UCSD-AML1 (cell line): ENCODE data around the gene C2CD2L.
"Not testable (repeated sequence)": the region's sequence is repeated elsewhere in the genome, so short reads cannot be mapped to it uniquely, and the experiment has no call there.

Experiments
- DNase-seq: peaks from one replicate; lab custom pipeline; 2025; ENCODE audit not compliant: unreplicated experiment; lab: John Stamatoyannopoulos, UW

The C2CD2L gene

DNA sequence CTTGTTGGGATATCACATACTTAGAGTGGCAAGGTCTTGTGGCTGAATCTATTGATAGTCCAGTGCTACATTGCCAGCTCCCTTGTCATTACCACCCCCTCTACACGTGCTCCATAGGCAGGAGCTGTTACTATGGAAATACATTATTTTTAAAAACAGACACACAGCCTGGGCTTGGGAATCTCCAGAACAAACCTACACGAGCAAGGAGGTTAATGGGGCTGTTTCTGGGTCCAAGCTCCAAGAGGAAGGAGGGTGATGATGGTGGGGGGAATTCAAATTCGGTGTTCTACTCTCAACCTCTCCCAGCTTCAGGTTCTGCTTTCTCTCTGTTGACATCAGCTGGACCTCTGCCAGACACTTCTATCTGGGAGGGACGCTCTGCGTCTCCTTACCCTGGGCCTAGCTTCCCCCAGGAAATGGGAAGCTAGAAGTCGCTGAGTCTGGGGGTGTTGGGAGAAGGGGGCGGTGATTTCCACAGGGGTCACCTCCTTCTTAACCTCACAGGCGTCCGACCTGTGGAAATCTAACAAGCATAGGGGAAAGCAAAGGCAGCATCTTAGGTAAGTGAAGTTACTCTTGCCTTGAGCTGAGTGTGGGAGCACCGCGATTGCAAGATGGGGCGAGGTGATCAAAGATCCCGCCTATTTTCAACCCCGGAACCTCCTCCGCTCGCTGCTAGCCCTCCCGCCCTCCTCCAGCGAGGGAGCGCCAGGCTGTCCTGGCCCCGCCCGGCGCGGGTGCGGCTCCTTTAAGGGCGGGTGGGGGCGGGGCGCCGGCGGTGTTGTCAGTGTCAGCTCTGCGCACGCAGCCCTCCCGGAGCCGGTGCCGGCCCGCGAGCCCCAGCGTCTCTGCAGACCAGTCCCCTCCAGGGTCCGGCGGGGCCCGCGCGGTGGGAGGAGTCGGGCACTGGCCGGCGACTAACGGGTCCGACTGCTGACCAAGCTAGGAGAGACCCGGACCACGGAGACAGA lies at the start of gene C2CD2L:
C2CD2L (plus strand) TSS at position 781 of the 974 bp plus-strand sequence. CDS start 398 bp downstream, outside the sequence.
- peak; percentile 90 for DNase-seq

DNA sequence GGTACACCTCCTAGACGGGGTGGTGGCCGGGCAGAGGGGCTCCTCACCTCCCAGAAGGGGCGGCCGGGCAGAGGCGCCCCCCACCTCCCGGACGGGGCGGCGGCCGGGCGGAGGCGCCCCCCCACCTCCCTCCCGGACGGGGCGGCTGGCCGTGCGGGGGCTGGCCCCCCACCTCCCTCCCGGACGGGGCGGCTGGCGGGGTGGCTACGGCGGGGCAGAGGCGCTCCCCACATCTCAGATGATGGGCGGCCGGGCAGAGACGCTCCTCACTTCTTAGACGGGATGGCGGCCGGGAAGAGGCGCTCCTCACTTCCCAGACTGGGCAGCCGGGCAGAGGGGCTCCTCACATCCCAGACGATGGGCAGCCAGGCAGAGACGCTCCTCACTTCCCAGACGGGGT lies 48.0 kb upstream of the C2CD2L start:
- not testable (repeated sequence) for DNase-seq

DNA sequence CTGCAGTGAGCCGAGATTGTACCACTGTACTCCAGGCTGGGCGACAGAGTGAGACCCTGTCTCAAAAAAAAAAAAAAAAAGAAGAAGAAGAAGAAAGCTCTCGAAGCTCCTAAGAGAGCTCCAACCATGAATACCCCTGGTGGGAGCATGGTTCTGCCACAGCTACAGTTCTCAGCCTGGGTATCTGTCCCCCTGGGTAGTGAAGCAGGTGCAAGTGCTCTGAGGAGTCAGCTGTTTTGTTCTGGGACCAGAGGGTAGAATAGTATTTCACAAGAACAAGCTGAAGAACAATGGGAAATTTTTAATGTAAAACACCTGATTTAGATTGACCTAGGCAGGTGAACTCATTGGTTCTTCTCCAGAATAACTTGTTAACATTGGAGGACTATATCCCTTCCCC lies 45.9 kb upstream of the C2CD2L start:
- no peak for DNase-seq

DNA sequence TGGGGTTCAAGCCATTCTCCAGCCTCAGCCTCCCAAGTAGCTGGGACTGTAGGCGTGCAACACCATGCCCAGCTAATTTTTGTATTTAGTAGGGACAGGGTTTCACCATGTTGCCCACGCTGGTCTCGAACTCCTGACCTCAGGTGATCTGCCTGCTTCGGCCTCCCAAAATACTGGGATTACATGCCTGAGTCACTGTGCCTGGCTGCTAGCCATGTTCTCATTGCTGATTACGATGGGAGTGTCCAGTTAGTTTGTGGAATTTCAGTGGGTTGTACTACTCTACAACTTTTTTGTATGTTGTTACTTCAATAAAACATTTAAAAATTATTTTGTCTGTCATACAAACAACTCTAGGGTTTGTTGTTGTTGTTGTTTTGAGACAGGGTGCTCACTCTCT lies 44.4 kb upstream of the C2CD2L start:
- DNase-seq, result no peak

DNA sequence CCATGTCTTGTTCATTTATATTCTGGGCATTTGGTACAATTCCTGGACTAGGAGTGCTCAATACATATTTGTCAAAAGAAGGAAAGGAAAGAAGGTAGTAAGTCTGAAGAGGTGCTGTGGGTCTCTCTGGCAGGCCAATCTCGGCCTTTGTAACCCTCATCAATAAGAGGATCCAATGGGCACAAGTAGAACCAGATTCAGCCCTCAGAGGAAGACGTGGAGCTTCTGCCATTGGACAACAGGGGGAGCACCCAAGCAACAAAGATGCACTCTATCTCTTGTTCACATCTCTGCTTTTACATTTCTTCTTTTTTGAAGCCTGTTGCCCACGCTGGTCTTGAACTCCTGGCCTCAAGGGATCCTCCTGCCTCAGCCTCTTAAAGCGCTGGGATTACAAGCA lies 41.8 kb upstream of the C2CD2L start:
- DNase-seq, result peak; percentile 23

DNA sequence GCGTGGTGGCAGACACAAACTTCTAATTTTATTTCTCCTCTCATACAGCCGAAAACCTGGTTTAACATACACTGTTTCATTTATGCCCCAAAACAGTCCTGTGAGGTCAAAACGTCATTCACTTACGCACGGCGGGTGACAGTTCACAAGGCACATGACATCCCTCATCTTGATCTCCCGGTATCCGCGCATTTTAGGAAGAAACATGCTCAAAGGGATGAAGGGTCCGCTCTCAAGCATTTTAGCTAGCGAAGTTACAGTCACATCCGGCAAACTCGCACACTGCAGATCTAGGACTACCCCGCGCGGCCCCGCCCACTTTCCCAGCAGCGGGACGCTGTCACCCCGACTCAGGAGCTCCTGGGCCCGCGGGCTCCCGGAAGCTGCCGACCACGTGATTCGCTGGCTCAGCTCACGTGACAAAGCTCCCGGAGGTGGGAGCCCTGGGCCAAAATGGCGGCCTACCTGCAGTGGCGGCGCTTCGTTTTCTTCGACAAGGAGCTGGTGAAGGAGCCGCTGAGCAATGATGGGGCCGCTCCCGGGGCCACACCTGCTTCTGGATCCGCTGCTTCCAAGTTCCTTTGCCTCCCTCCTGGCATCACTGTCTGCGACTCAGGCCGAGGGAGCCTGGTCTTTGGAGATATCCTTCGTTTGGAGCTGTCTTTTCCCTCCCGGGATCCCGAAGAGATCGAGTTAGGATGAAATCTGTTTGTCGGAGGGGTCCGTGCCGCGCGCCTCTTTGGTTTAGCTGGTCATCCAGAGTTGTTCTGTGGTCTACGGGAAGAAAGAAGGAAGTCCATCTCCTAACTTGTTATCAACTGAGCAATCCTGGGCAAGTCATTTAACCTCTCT lies 39.5 kb upstream of the C2CD2L start, which contains the start of gene VPS11:
VPS11 (plus strand) TSS at position 448 of the 852 bp plus-strand sequence; CDS start at position 454, 6 bp downstream.
- peak; percentile 96 for DNase-seq

DNA sequence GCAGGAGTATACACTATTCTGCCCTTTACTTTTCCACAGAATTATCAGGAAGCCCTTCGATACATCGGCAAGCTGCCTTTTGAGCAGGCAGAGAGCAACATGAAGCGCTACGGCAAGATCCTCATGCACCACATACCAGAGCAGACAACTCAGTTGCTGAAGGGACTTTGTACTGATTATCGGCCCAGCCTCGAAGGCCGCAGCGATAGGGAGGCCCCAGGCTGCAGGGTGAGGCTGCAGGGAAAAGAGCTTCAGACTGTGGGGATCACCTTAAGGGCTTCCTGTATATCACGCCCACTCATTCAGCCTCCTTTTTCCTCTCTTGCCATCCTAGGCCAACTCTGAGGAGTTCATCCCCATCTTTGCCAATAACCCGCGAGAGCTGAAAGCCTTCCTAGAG lies 29.3 kb upstream of the C2CD2L start:
- DNase-seq, result no peak

DNA sequence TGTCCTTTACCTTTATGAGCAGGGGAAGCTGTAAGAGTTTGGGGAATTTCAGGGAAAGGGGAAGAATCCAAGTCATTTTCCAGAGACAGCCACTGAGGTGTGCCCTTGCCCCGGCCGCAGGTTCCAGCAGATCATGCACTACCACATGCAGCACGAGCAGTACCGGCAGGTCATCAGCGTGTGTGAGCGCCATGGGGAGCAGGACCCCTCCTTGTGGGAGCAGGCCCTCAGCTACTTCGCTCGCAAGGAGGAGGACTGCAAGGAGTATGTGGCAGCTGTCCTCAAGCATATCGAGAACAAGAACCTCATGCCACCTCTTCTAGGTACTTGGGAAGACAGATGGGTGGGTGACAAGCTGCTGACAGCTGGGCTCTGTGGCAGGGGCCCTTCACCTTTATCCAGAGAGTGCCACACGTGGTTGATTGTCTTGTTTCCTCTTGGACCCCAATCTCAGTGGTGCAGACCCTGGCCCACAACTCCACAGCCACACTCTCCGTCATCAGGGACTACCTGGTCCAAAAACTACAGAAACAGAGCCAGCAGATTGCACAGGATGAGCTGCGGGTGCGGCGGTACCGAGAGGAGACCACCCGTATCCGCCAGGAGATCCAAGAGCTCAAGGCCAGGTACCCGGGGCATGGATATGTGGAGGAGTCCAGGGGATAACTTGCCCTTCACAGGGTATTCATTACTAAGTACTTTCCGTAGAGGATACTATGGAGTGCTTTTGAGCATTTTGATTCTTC lies 28.3 kb upstream of the C2CD2L start:
- DNase-seq, result no peak

DNA sequence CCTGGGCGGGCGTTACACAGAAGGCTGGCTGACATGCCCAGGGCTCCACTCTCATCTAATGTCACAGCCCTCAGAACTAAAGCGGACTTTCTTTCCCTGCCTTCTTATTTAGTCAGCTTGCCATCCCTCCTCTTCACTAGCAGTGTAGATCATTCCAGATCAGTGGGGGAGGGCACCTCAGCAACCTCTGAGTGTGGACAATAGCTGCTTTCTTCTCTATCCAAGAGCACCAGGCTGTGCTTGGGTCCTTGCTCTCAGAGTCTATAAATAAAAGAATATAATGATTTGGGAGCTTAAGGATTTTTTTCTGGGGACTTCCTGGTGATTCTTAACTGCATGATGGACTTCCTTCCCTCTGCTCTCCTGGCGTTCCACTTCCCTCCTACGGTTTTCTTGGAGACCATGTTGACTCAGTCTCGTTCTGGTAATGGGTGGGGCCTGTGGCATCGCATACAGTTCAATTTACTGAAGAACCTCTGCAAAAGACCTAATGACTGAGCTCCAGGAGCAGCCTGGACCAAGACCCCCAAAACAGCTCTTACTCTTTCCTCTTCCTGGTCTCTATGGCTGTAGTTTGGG lies 25.4 kb upstream of the C2CD2L start:
- no peak for DNase-seq

DNA sequence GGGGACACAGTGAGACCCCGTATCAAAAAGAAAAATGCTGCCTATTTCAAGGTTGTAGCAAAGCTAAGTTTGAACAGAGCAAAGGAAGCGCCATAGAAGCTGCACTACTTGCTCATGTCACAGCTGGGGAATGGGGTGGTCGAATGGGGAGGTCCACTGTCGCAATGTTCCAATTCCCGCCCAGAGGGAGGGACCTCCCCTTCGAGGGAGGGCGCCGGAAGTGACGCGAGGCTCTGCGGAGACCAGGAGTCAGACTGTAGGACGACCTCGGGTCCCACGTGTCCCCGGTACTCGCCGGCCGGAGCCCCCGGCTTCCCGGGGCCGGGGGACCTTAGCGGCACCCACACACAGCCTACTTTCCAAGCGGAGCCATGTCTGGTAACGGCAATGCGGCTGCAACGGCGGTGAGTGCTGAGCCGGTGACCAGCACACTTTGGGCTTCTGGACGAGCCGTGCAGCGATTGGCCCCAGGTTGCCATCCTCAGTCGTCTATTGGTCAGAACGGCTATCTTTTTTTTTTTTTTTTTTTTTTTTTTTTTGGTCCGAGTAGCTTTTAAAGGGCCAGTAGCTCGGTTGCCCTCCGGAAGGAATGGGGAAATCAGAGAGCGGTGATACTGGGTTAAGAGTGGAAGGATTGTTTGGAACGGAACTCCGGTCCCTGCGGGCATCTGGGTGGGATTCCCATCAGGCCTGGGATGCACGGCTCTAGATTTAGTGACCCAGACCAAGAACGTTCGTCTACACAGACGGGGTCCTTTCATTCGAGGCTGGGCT lies 22.3 kb upstream of the C2CD2L start, which contains the start of gene HMBS:
HMBS (plus strand) TSS at position 219 of the 774 bp plus-strand sequence; CDS start at position 372, 153 bp downstream.
- DNase-seq, result peak; percentile 90

DNA sequence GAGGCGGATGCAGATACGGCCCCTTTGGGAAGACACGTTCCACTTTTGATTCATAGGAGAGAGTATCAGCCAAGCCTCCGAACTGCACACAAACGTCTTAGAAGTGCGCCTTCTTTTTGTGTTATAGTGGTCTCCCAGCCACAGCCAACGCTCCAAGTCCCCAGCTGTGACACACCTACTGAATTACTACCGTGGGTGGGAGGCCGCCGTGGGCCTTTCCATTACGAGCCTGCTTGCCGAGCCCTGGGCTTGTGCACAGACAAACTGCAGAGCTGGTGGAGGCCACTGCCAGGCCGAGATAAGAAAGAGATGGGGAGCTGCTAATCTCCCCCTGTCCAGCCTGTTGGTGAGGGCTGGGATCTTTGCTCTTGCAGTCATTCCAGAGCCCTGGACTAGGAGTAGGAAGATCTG lies 21.7 kb upstream of the C2CD2L start:
- DNase-seq, result no peak

DNA sequence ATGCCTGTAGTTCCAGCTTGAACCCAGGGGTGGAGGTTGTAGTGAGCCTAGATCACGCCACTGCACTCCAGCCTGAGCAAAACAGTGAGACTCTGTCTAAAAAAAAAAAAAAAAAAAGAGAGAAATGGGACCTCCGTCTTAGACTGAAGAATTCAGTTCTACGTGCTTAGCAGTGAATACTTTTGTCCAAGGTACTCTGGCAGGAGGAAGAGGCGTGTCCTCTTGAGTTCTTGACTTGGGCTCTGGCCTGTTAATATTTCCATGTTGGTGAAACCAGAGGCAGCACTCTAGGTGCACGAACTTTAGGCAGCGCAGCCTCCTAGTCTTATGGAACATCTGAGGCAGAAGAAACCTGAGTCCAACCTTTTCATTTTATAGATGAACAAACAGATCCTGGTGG lies 20.0 kb upstream of the C2CD2L start:
- no peak for DNase-seq

DNA sequence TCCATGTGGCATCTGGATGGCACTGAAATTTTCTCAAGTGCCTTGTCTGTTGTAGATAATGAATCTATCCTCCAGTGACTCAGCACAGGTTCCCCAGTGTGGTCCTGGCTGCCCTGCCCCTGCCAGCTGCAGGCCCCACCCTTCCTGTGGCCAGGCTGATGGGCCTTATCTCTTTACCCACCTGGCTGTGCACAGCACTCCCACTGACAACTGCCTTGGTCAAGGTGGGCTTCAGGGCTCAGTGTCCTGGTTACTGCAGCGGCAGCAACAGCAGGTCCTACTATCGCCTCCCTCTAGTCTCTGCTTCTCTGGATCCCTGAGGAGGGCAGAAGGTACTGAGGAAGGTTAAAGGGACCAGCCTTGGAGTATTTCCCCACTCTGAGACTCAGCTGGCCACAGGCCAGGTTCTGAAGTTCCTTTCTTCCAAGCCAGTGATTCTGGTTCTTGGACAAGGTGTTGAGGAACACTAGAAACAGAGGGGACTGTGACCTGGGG lies 19.4 kb upstream of the C2CD2L start:
- no peak for DNase-seq

DNA sequence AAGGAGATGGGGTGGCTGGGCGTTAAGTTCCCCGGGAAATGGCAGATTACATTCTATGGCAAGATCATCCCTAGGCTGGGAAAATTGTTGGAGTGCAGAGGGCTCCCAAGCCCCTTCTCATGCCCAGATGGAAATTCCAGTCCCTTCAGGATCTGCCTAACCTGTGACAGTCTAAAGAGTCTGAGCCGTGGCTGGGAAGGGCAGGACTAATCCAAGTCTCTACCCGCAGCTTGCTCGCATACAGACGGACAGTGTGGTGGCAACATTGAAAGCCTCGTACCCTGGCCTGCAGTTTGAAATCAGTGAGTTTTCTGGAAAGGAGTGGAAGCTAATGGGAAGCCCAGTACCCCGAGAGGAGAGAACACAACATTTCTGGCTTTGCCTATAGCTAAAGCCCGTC lies 18.7 kb upstream of the C2CD2L start:
- DNase-seq, result no peak

DNA sequence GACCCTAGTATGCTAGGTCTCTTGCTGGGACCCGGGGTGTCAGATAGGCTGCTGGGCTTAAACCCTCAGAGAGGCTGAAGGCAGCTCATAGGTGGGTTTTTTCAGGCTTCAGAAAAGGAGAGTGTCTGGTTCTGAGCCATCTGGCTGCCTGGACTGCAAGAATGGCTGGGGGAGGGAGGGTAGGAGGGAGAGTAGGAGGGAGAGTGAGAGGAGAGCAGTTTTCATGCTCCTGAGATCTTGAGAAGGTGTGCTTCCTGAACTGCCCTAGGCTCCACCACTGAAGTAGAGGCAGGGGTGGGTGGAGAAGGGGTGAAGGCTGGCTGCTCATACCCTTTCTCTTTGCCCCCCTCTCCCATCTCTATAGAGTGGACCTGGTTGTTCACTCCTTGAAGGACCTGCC lies 17.8 kb upstream of the C2CD2L start:
- DNase-seq, result no peak

DNA sequence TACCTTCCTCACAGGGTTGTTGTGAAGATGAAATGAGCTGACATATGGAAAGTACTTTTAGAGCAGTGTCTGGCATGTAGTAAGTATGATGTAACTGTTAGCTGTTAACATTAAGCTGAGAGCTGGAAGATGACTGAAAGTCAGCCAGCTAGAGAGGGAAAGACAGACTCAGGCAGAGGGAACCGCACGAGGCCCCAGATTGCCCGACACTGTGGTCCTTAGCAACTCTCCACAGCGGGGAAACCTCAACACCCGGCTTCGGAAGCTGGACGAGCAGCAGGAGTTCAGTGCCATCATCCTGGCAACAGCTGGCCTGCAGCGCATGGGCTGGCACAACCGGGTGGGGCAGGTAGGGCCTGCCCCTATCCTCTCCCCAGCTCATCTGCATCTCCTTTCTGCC lies 16.0 kb upstream of the C2CD2L start:
- no peak for DNase-seq

DNA sequence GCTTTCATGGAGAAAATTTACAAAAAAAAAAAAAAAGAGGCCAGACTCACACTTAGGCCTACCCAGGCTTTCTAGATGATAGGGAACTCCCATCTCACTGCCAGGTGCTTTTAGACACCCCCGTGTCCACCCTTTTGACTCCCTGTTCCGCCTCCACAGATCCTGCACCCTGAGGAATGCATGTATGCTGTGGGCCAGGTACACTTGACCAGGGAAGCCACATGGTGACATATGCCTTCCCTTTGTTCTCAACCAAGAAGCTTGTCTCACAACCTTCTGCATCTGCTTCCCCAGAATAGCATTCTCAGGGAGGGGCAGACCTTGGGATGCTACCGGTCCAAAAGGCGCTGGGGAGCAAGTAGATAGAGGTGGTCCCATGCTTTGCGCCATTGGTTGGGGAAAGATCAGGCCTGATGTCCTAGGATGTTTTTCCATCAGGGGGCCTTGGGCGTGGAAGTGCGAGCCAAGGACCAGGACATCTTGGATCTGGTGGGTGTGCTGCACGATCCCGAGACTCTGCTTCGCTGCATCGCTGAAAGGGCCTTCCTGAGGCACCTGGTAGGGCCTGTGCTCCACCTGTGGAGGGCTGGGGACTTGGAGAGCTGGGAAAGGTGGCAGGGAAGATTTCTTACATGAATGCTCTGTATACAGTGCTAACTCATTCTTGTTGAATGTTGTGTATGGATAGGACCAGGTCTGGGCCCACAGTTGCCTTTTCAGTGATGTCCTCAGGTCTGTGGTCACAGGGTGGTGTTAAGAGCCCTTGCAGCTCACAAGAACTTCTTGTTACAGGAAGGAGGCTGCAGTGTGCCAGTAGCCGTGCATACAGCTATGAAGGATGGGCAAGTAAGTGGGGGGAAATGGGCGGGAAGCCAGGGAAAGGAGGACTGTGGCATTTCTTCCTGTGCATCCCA lies 14.9 kb upstream of the C2CD2L start:
- no peak for DNase-seq
